ENCODE data around the gene SH3BP2.
"Not testable (repeated sequence)": the region's sequence is repeated elsewhere in the genome, so short reads cannot be mapped to it uniquely, and the experiment has no call there.

The SH3BP2 gene

GRCh38 chr4:2762486-2763370 lies 30.2 kb upstream of the SH3BP2 start:
- DNase-seq (ENCODE audit: low read depth) = not testable (repeated sequence)

GRCh38 chr4:2763511-2763967 lies 29.3 kb upstream of the SH3BP2 start:
- DNase-seq (ENCODE audit: low read depth) = no peak

GRCh38 chr4:2765832-2766526 lies 26.9 kb upstream of the SH3BP2 start:
- DNase-seq (ENCODE audit: low read depth) = no peak

GRCh38 chr4:2767046-2767704 lies 25.7 kb upstream of the SH3BP2 start:
- no peak for DNase-seq (ENCODE audit: low read depth)

- DNase-seq (ENCODE audit: low read depth) = no peak
Measured at GRCh38 chr4:2767705-2768074, 25.2 kb upstream of the SH3BP2 start.

GRCh38 chr4:2768124-2768523 lies 24.8 kb upstream of the SH3BP2 start:
- DNase-seq (ENCODE audit: low read depth) = no peak

- no peak for DNase-seq (ENCODE audit: low read depth)
Measured at GRCh38 chr4:2768921-2769336, 24.0 kb upstream of the SH3BP2 start.

GRCh38 chr4:2771264-2771663 lies 21.6 kb upstream of the SH3BP2 start:
- DNase-seq (ENCODE audit: low read depth) = no peak

GRCh38 chr4:2780643-2781042 lies 12.2 kb upstream of the SH3BP2 start:
- DNase-seq (ENCODE audit: low read depth) = not testable (repeated sequence)

- no peak for DNase-seq (ENCODE audit: low read depth)
Measured at GRCh38 chr4:2781911-2782310, 11.0 kb upstream of the SH3BP2 start.

GRCh38 chr4:2783790-2784189 lies 9.1 kb upstream of the SH3BP2 start:
- DNase-seq (ENCODE audit: low read depth) = no peak

- no peak for DNase-seq (ENCODE audit: low read depth)
Measured at GRCh38 chr4:2785613-2786012, 7.3 kb upstream of the SH3BP2 start.

- DNase-seq (ENCODE audit: low read depth) = no peak
Measured at GRCh38 chr4:2786152-2786671, 6.7 kb upstream of the SH3BP2 start.

- DNase-seq (ENCODE audit: low read depth) = no peak
Measured at GRCh38 chr4:2786794-2787229, 6.1 kb upstream of the SH3BP2 start.

- DNase-seq (ENCODE audit: low read depth) = no peak
Measured at GRCh38 chr4:2787230-2788100, 5.4 kb upstream of the SH3BP2 start.

- DNase-seq (ENCODE audit: low read depth) = no peak
Measured at GRCh38 chr4:2788101-2788500, 4.8 kb upstream of the SH3BP2 start.

- DNase-seq (ENCODE audit: low read depth) = no peak
Measured at GRCh38 chr4:2788532-2789103, 4.3 kb upstream of the SH3BP2 start.

GRCh38 chr4:2789351-2789750 lies 3.5 kb upstream of the SH3BP2 start:
- no peak for DNase-seq (ENCODE audit: low read depth)

GRCh38 chr4:2789793-2790582 lies 2.9 kb upstream of the SH3BP2 start:
- DNase-seq (ENCODE audit: low read depth) = no peak

Measured in ELR (cell line).